ENCODE measurements around the gene ARHGAP29.
"Not testable (repeated sequence)": the region's sequence is repeated elsewhere in the genome, so short reads cannot be mapped to it uniquely, and the experiment has no call there.

The ARHGAP29 gene

GRCh38 chr1:94169126-94169525 lies 68.3 kb downstream of the ARHGAP29 start:
- no peak for DNase-seq

- no peak for DNase-seq
Measured at GRCh38 chr1:94165843-94166242, 71.5 kb downstream of the ARHGAP29 start.

GRCh38 chr1:94164885-94165284 lies 72.5 kb downstream of the ARHGAP29 start:
- not testable (repeated sequence) for DNase-seq

- DNase-seq: not testable (repeated sequence)
Measured at GRCh38 chr1:94164121-94164520, 73.3 kb downstream of the ARHGAP29 start.

DNA sequence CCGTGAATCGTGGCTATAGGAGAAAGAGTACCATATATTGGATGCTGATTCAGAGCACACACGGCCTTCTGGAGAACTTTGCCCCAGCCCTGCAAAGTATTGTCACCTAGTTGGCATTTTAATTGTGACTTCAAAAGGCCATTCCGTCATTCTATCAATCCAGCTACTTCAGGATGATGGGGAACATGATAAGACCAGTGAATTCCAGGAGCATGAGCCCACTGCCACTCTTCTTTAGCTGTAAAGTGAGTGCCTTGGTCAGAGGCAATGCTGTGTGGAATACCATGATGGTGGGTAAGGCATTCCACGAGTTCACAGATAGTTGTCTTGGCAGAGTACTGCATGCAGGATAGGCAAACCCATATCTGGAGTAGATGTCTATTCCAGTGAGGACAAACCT lies 74.1 kb downstream of the ARHGAP29 start:
- DNase-seq: not testable (repeated sequence)

DNA sequence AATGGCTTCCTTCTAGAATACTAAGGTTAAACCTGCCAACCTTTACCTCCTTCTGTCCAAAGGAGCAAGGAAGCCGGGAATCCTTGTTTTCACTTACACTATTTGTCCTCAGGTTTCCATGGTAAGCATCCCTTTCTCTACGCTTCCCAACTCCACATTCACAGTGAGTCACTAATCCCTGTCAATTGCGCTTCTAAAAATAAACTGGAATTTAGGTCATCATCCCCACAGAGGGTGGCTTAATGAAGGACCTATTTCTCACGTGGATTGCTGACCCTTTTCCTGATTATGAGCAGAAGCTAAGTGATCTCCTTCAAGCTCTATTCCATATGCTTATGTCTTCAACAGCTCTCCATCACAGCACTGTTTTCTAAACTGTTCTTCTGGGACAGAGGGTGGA lies 76.6 kb downstream of the ARHGAP29 start:
- no peak for DNase-seq

DNA sequence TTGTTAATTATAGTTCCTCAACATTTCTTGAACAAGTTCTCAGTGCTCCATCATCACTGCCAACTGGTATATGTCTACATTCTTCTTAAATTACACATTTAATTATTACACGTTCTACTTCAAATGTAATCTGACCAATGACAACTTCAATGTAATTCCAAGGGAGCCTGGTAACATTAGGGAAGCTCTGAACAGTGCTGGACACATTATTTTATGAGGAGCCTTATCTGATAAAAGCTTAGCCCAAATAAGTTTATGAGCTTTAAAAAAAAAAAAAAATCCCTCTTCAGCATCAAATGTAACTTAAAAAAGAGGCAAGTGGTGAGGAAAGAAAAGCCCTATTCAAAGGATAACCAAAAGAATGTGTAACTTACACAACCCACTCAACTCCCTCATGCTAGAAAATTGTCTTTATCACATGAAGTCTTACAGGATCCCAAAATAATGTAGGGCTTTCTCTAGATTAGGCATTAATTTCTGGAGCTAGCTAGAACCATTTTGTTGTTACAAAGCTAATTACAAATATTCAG lies 81.2 kb downstream of the ARHGAP29 start:
- DNase-seq: no peak

DNA sequence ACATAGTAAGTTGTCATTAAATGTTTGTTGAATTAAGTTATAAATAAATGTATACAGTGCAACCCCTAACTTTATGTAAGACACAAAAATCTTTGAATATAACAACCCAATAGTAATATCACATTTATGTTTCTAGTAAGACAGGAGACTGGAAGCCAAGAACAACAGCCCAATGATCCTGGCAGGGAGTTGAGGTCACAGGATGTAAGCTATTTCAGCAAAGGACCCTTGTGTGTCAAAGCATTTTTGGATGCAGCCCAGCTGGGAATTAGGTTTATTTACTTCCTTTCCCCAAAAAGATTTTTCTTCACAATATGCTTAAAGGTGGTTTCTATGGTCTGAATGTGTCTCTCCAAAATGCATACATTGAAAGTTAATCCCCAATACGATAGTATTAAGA lies 82.4 kb downstream of the ARHGAP29 start:
- DNase-seq: no peak

- no peak for DNase-seq
Measured at GRCh38 chr1:94153133-94153532, 84.3 kb downstream of the ARHGAP29 start.

DNA sequence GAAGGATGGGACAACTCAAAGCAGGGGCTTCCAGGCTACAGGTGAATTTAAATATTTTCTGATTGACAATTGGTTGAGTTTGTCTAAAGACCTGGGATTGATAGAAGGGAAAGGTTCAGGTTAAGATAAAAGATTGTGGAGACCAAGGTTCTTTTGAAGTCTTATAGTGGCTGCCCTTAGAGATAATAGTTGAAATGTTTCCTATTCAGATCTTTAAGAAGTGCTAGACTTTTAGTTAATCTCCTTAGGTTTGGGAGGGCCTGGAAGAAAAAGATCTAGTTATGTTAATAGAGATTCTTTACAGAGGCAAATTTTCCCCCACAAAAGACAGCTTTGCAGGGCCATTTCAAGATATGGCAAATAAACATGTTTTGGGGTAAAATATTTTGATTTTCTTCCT lies 88.2 kb downstream of the ARHGAP29 start:
- DNase-seq: not testable (repeated sequence)

DNA sequence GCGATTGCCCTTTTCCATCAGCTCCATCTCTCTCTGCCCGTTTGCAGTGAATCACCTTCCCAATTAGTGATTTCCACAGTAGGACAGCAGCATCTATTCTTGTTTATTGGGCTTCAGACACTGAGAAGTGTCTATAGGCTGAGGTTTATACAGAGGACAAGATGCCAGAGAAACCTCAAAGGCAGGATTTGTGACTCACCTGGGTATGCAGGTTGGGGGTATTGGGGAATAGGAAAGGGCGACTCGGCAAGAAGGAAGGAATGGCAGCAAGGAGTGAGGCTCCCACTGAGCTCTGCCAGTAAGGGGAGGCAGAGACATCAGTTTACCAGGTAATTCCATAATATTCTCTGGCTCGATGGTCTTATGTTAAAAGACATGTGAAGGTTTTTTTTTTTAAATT lies 91.1 kb downstream of the ARHGAP29 start:
- DNase-seq: no peak

DNA sequence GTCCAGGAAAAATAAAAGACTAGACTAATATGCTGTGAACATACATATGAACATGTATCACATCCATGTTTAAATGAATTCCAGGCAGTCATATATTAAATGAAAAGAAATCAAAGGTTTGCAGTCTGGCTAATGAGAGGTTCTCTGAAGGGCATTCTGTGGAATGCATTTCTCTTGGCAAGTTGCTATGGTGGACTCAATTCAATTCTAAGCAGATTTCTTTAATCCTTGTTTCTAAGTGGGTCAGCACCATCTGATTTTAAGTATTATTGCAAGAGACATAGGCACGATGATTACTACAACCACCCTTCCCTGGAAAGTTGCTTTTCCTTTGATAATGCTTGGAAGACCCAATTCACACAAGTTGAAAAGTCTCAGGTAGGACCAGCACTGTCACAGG lies 92.5 kb downstream of the ARHGAP29 start:
- no peak for DNase-seq

GRCh38 chr1:94143809-94144176 lies 93.6 kb downstream of the ARHGAP29 start:
- no peak for DNase-seq

GRCh38 chr1:94143173-94143808 lies 94.1 kb downstream of the ARHGAP29 start:
- no peak for DNase-seq

DNA sequence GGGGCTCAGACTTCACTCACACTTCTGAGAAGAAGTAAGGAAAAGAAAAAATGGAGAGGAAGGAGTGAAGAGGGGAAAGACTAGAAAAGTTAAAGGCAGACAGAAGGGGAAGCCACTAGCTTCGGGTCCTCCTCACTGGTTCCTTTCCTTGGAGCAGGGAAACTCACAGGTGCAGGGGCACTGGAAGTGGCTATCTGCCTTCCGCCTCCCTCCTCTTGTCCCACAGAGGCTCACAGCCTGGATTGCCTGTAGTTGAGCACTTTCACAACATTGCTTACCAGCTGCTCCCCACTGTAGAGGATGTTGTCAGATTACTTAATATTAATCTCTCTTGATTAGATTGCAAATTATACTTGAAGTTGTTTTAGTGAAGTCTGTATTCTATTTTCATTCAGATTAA lies 94.8 kb downstream of the ARHGAP29 start:
- no peak for DNase-seq

GRCh38 chr1:94142022-94142421 lies 95.4 kb downstream of the ARHGAP29 start:
- no peak for DNase-seq

DNA sequence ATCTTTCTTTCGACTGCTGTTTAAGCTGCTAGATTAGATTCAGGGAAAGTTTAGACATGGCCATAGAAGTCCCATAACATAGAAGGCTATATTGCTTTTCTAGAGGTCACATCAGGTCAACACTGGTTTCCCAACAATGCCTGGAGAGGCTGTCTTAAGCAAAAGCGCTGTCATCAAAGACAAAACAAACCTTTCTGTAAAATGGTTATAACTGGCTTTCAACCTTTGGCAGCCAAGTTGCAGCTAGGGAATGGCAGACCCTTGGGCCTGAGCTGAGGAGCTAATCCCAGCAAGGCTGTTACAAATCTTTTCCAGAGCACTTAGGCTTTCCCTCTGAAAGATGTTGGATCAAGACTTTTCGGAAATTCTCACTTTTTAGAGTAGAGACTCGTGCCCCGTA lies 105.3 kb downstream of the ARHGAP29 start:
- no peak for DNase-seq

- DNase-seq: no peak
Measured at GRCh38 chr1:94130851-94131595, 106.4 kb downstream of the ARHGAP29 start.

GRCh38 chr1:94126651-94127050 lies 110.7 kb downstream of the ARHGAP29 start:
- no peak for DNase-seq

- no peak for DNase-seq
Measured at GRCh38 chr1:94125551-94126514, 111.6 kb downstream of the ARHGAP29 start.

DNA sequence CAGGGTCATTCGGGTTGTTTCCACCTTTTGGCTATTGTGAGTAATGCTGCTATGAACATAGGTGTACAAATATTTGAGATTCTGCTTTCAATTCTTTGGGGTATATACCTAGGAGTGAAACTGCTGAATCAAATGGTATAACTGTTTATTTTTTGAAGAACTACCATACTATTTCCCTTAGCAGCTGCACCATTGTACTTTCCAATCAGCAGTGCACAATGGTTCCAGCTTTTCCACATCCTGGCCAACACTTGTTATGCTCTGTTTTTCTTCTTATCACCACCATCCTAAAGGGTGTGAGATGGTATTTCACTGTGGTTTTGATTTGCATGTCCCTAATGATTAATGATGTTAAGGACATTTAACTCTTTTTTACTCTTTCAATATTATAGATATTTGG lies 112.8 kb downstream of the ARHGAP29 start:
- no peak for DNase-seq

GRCh38 chr1:94122201-94122970 lies 115.0 kb downstream of the ARHGAP29 start:
- DNase-seq: no peak

All from SW 1271 (cell line).